ENCODE data around the gene LTO1. TPM values are rescaled to one million over a fixed set of nuclear protein-coding genes. Genes with fewer than 3 reads are reported as not detected.

Gene LTO1
- total RNA-seq, 4 donors from 2014 or later, result 16.5 to 29.2 (median 19.3) TPM

DNA sequence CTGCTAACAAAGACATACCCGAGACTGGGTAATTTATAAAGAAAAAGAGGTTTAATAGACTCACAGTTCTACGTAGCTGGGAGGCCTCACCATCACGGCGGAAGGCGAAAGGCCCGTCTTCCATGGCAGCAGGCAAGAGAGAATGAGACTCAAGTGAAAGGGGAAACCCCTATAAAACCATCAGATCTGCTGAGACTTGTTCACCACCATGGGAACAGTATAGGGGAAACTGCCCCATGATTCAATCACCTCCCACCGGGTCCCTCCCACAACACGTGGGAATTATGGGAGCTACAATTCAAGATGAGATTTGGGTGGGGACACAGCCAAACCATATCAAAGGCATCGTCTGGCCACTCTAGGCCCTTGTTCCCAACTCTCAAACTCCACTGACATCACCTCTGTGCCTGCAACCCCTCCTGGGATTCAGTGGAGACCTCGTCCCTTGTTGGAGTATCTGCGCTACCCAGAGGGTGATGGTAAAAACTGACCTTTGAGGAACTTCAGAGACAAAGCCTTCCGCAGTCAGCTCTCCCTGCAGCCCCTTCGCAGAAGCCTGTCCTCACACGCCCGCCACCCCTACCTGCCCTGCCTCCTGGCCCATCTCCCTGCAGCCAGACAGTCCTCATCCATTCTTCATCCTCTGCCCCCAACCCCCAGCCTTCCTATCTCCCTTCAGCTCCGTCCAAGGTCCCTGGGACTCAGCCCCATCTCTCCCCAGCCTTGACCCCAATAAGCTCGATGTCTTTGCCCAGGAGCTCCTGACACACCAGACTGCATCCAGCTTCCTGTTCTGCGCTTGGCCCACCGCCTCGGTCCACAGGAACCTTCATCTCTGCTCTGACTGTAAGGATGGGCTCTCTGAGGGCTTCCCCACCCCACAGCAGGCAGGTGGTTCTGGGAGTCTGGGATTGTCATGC, 18.4 kb downstream of the LTO1 start:
- no peaks in the 10 kb centered on the region for H3K9me3 ChIP-seq
- H3K36me3 ChIP-seq, result peaks cover 0 to 27% (median 13%) of the 10 kb centered on the region in 3 donors
- intact Hi-C loops (cut with DNase I), result no loop called here
- H3K4me3 ChIP-seq, result no peak overlapping the region
- peaks cover 13 to 34% (median 15%) of the 10 kb centered on the region in 3 donors for H3K4me1 ChIP-seq
- no peaks in the 10 kb centered on the region for H3K27me3 ChIP-seq
- WGBS, 2 donors, result 58 to 72% methylated on average over 16 to 18 of the region's 20 CpGs
- DNase-seq, result no peak
- H3K27ac ChIP-seq, result no peak overlapping the region
- TF ChIP-seq CTCF (IDR thresholded peaks at IDR 0.05) (no peak), POLR2A (IDR thresholded peaks at IDR 0.05) (no peak)

DNA sequence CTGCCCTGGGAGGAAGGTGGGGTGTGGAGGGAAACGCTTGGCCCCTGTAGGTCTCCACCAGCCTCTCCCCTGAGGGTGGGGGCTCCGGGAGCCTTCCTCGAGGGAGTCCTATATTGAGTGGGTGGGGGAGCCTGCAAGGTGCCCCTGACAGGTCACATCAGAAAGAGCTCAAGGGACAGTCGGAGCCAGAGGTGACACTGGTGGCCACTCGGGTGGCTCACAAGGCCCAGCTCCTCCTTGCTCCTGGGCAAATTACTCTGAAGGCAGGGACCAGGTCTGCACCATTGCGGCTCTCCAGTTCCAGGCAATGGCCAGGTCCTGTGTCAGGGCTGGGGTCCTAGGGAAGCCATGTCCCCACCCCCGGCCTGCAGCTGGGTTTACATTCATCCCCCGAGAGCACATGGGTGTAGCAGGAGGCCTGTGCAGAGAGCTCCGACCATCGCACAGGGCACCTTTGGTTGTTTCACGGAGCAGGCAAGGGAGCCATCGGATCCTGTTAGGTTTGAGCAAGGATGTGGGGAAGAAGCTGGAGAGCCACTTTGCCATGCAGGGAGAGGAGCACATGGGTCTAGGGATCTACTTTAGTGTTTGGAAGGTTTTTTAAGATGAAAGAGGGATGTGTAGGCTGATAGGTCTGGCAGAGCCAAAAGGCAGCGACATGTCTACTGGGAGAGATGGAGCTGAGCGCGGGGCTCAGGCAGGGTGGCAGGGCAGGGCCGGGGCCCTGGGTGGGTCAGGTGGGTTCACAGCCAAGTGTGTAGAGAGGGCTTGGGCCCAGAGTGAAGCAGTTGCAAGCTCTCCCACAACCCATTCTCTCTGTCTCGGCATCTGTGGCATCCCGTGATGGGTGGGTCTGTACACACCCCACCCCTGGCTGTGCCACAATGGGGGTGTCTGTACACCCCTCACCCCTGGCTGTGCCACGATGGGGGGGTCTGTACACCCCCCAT, 19.4 kb downstream of the LTO1 start:
- 85 to 86% methylated on average over 12 to 16 of the region's 19 CpGs for WGBS, 2 donors
- Histone ChIP-seq H3K9me3 (no peaks in the 10 kb centered on the region), H3K4me1 (peaks cover 13 to 34% (median 15%) of the 10 kb centered on the region in 3 donors), H3K36me3 (peaks cover 0 to 38% (median 18%) of the 10 kb centered on the region in 3 donors), H3K27ac (no peak overlapping the region), H3K27me3 (no peaks in the 10 kb centered on the region), H3K4me3 (no peak overlapping the region)
- no peak for DNase-seq
- intact Hi-C loops (cut with DNase I), result no loop called here
- TF ChIP-seq CTCF (IDR thresholded peaks at IDR 0.05), result no peak
- no peak for TF ChIP-seq POLR2A (IDR thresholded peaks at IDR 0.05)

DNA sequence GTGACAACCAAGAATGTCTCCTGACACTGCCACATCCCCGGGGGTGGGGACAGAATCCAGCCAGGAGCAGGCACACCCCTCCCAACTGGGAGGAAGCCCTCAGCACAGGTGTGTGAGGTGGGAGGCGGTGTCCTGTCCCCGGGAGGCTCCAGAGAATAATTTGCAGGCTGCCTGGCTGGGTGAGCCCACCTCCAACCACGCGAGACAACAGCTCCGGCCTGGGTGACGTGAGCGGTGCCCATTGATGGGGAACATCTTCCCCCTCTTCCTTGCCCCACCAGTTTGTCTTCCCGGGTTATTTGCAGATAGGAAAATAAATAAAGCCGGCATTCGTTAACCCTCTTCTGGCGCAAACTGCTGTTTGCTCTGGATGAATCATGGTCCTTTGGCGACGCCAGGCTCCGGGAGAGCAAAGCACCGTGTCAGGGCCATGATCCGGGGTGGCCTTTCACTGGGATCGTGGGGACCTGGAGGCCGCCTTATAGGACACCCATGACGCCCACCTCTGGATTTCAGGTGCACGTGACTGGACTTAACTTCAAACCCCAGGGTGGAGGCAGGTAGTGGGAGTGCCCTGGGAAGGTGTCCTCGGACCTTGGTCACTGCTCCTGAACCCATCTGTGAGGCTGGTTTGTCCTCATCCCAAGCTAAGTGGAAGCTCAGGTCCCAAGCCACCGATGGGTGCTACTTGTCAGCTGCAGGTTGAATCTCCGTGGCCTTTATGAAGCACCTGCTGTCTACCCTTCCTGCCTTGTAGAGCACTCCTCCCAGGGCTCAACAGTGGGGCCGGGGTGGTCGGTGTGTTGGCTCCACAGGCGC, 20.3 kb downstream of the LTO1 start:
- DNase-seq, result no peak
- TF ChIP-seq POLR2A (IDR thresholded peaks at IDR 0.05) (no peak), CTCF (IDR thresholded peaks at IDR 0.05) (no peak)
- WGBS, 2 donors, result 41 to 43% methylated on average over 6 to 11 of the region's 27 CpGs
- Histone ChIP-seq H3K27ac (peak overlapping the region in 3 of 4 donors; percentile 28 to 40 (median 39)), H3K9me3 (no peaks in the 10 kb centered on the region), H3K4me3 (no peak overlapping the region), H3K27me3 (no peaks in the 10 kb centered on the region), H3K36me3 (peaks cover 0 to 47% (median 26%) of the 10 kb centered on the region in 3 donors), H3K4me1 (peaks cover 13 to 40% (median 15%) of the 10 kb centered on the region in 3 donors)
- intact Hi-C loops (cut with DNase I), result no loop called here

GRCh38 chr11:69654001-69654659, 21.0 kb downstream of the LTO1 start:
- no peak for DNase-seq
- WGBS, 2 donors, result 94% methylated on average over 6 of the region's 38 CpGs; no CpG with 5 or more reads in 1 of the 2 donors
- TF ChIP-seq CTCF (IDR thresholded peaks at IDR 0.05), result no peak
- no peak for TF ChIP-seq POLR2A (IDR thresholded peaks at IDR 0.05)
- Histone ChIP-seq H3K27me3 (no peaks in the 10 kb centered on the region), H3K4me3 (no peak overlapping the region), H3K27ac (peak overlapping the region in 2 of 4 donors; percentile 39 to 40), H3K9me3 (no peaks in the 10 kb centered on the region), H3K36me3 (peaks cover 0 to 54% (median 30%) of the 10 kb centered on the region in 3 donors), H3K4me1 (peaks cover 13 to 47% (median 15%) of the 10 kb centered on the region in 3 donors)
- intact Hi-C loops (cut with DNase I), result no loop called here

Measured in esophagus squamous epithelium (tissue), 5 donors.